GM12801 (cell line): ENCODE measurements around the gene BCL11A.

Experiments
- TF ChIP-seq, protein P1 (sequence below): IDR thresholded peaks from one replicate; pipeline ENCODE4 v1.5.1; 2011; ENCODE audit warnings: control low read depth; ENCODE audit not compliant: insufficient read length; ENCODE audit errors: extremely low read depth

BCL11A gene

DNA sequence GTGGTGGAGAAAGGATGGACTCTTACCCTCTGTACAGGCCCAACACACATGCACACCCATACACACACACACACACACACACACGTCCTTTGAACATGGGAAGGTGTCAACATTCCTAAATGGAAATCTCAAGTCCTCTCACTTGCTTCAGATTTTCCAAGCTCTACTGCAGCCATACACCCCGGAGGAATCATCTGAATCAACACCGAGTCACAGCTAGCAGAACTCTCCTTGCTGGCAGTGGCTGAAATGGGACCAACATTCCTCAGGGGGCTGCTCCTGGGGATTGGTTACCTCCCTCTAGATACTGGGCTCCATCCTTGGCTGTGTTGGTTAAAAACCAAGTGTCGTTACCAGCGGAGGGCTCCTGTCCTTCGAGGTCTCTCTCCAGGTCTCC lies 112.7 kb downstream of the BCL11A start:
- TF ChIP-seq, protein P1, sequence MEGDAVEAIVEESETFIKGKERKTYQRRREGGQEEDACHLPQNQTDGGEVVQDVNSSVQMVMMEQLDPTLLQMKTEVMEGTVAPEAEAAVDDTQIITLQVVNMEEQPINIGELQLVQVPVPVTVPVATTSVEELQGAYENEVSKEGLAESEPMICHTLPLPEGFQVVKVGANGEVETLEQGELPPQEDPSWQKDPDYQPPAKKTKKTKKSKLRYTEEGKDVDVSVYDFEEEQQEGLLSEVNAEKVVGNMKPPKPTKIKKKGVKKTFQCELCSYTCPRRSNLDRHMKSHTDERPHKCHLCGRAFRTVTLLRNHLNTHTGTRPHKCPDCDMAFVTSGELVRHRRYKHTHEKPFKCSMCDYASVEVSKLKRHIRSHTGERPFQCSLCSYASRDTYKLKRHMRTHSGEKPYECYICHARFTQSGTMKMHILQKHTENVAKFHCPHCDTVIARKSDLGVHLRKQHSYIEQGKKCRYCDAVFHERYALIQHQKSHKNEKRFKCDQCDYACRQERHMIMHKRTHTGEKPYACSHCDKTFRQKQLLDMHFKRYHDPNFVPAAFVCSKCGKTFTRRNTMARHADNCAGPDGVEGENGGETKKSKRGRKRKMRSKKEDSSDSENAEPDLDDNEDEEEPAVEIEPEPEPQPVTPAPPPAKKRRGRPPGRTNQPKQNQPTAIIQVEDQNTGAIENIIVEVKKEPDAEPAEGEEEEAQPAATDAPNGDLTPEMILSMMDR, result no peak

DNA sequence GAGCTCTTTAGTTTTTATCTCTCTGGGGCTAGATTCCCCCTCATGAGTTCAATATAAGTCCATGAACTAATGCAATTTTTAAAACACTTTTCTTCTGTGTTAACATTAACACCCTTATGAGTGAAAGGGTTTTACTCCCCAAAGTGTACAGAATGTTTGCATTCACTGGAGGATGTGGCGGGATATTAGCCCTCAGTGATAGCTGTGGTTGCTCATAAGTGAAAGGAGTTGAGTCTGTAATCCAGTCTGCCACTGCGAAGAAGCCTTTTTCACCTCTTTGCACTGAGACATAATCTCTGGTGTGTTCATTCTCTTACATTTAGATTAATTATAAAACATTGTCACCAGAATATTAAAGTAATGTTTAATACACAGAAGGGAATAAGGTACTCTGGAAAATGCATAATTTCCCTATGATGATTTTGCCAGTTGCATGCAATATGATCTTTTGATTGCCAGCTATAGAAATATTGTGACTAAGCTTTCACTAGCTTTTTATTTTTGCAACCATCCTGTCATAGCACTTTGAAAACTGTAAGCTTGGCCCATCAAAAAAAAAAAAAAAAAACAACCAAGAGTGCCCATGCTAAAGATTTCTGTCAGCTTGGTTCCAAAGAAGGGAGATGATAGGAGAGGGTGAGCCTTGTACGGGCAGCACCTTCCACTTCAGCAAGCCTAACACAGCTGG lies 113.2 kb downstream of the BCL11A start:
- TF ChIP-seq, protein P1, result no peak

DNA sequence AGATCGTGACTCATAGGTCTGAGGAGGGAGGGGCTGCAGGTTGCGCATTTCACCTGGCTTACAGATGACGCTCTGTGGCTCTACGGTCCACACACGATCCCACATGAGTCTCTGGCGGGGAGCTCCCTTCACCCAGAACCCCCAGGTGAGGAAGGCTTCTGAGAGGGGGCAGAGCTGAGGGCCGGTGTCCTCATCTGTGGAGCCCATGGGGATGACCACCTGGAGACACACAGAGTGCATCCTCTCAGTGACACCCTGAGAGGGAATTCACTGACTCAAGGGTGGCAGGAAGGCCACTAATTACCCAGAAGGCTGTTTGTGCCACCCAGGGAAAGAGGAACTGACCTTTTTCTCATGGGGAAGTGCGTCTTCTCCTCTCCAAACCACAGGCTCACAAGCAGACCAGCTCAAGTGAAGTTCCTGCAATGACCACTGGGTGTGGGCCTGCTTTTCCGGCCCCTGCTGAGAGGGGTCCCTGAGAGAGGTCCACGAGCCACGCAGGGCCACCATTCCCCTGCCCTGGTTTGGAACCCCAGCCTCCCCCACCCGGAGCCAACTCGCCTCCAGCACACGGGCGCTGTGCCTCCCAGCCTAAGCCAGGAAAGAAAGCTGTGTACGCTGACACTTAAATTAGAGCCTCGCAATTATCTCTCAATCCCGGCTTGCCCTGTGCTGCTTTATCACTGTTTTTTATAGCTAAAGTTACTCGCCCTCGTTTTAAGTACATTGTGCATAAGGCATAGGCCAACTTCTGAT lies 114.1 kb downstream of the BCL11A start:
- TF ChIP-seq, protein P1, result peak; percentile 24

DNA sequence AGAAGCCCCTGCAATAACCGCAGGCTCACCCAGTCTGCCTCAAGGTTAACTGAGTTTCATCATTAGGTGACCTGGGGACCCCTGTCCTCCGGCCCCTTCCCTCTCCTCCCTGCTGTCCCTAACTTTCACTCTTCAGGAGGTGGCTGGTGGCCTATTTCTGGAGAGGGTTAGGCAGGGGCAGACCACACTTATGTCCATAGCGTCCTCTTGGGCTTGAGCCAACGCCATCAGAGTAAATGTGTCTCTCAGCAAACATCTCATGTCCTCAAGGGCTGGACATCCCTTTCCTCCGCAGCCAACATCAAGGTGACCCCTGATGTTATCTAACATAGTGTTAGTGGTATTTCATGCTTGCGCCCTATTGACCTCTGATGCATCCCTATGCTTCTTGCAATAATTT lies 114.8 kb downstream of the BCL11A start:
- TF ChIP-seq, protein P1, result no peak

DNA sequence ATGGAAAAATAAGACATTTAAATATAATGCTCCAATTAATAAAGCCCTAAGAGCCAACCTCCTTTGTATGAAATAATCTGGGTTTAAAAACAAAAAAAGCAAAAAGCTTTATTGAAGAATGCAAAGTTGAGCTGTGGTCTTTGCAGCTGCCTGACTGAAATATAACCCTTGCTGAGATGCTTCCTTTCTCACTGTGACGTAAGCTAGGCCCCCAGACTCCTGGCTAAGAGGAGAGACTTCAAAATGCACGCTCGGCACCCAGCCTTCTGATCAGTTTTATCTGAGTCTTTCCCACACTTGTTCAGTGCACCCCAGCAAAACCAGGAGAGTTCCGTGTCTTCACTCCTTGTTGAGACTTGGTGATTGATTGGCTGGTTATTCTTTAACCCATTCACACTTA lies 115.3 kb downstream of the BCL11A start:
- TF ChIP-seq, protein P1, result no peak

DNA sequence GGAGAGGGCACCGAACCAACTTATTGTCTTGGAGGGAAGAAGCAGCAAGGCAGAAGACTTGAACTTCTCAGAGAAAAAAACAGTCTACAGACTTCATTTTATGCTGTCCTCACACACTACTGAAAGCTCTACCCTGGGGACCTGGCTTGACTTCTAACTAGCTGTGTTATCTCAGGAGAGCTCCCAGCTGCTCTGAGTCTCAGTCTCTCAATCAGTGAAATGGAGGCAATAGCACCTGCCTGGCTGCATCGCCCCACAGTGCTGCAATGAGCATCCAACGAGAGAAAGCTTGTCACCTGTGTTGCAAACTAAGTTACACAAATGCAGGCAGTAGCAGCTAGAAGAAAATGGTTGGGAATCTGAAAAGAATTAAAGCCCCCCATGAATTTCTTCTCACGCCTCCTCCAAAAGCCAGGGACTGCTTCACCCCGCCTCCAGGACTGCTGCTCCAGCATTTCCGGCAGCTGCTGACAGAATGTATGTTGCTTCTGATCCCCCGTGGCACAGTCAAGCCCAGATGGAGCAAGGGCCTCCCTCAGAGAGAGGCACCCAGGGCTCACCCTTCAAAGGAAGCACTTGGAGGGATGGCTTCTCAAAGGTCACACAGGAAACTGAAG lies 116.3 kb downstream of the BCL11A start:
- TF ChIP-seq, protein P1, result no peak

DNA sequence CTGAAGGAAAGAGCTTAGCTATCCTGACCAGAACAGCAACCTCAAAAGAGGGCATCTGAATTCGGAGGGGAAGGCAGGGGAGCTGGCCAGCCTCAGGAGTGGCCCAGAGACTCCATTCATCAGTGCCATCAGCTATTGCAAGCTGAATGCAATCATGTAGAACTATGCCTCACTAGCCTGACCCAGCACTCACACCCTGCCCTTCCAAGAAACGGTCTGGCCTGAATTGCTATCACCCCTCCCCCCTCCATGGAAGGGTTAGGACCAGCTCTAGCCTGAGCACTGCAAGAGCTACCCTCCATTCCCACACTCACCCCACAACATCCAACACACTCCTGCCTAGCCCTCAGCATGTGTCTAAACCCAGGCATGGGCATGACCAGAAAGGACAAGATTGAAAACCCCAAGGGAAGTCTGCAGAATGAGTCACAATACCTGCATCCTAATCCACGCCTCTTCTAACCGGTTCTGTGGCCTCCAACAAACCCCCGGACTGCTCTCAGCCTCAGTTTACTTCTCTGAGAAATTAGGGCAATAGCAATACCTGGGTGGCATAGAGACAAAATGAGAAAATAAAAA lies 120.3 kb downstream of the BCL11A start:
- TF ChIP-seq, protein P1, result no peak
